ENCODE data around the gene SLITRK5. TPM values are rescaled to one million over a fixed set of nuclear protein-coding genes. Genes with fewer than 3 reads are reported as not detected.

SLITRK5 gene
- total RNA-seq, 4 donors from 2014 or later, result 0.17 to 0.45 (median 0.38) TPM

DNA sequence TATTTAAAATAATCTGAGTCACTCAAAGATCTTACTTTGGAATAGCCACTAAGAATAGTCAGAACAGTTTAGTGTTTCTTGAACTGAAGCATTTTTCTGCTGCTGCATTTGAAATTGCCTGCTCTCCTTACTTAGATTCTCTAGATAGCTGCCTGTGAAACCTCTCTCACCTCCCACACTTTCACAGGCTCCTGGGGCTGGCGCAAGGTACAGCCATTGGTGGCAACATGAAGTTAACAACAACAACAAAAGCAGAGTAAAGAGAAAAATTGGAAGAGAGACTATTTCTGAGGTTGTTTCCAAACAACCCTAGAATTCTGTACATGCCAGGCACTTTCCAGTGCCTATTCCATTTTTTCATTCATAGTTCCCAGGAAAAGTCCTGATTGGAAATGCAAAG, 25.3 kb downstream of the SLITRK5 start:
- no peak overlapping the region for H3K27ac ChIP-seq (replicated peaks in 1 of 4)
- 90% methylated on average over 1 of the region's 1 CpG for WGBS
- no peak overlapping the region for H3K4me3 ChIP-seq
- no peak for TF ChIP-seq POLR2A (IDR thresholded peaks at IDR 0.05; ENCODE audit: low read depth)
- TF ChIP-seq EP300 (IDR thresholded peaks at IDR 0.05), result no peak
- TF ChIP-seq POLR2AphosphoS5 (IDR thresholded peaks at IDR 0.05), result no peak
- TF ChIP-seq, protein P1, sequence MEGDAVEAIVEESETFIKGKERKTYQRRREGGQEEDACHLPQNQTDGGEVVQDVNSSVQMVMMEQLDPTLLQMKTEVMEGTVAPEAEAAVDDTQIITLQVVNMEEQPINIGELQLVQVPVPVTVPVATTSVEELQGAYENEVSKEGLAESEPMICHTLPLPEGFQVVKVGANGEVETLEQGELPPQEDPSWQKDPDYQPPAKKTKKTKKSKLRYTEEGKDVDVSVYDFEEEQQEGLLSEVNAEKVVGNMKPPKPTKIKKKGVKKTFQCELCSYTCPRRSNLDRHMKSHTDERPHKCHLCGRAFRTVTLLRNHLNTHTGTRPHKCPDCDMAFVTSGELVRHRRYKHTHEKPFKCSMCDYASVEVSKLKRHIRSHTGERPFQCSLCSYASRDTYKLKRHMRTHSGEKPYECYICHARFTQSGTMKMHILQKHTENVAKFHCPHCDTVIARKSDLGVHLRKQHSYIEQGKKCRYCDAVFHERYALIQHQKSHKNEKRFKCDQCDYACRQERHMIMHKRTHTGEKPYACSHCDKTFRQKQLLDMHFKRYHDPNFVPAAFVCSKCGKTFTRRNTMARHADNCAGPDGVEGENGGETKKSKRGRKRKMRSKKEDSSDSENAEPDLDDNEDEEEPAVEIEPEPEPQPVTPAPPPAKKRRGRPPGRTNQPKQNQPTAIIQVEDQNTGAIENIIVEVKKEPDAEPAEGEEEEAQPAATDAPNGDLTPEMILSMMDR (IDR thresholded peaks at IDR 0.05), result no peak
- H3K36me3 ChIP-seq, result no peaks in the 10 kb centered on the region
- no peaks in the 10 kb centered on the region for H3K9me3 ChIP-seq
- intact Hi-C loops (cut with DNase I), result no loop called here
- no peak for DNase-seq (ENCODE audit: extremely low spot score)
- H3K27me3 ChIP-seq, result no peaks in the 10 kb centered on the region
- H3K4me1 ChIP-seq, result no peaks in the 10 kb centered on the region

- 76% methylated on average over 2 of the region's 2 CpGs for WGBS
- Histone ChIP-seq H3K9me3 (no peaks in the 10 kb centered on the region), H3K27me3 (no peaks in the 10 kb centered on the region), H3K27ac (replicated peaks in 1 of 4) (no peak overlapping the region), H3K4me1 (no peaks in the 10 kb centered on the region), H3K4me3 (no peak overlapping the region), H3K36me3 (no peaks in the 10 kb centered on the region)
- no peak for TF ChIP-seq POLR2A (IDR thresholded peaks at IDR 0.05; ENCODE audit: low read depth)
- no peak for TF ChIP-seq EP300 (IDR thresholded peaks at IDR 0.05)
- no peak for TF ChIP-seq POLR2AphosphoS5 (IDR thresholded peaks at IDR 0.05)
- TF ChIP-seq, protein P1 (IDR thresholded peaks at IDR 0.05), result no peak
- DNase-seq (ENCODE audit: extremely low spot score), result no peak
- intact Hi-C loops (cut with DNase I), result no loop called here
Measured at GRCh38 chr13:87698268-87698667, 27.1 kb downstream of the SLITRK5 start.

GRCh38 chr13:87709947-87710346, 38.8 kb downstream of the SLITRK5 start:
- DNase-seq (ENCODE audit: extremely low spot score), result no peak
- no peak overlapping the region for H3K27ac ChIP-seq (replicated peaks in 1 of 4)
- H3K36me3 ChIP-seq, result no peaks in the 10 kb centered on the region
- no peak overlapping the region for H3K4me3 ChIP-seq
- TF ChIP-seq, protein P1 (IDR thresholded peaks at IDR 0.05), result no peak
- TF ChIP-seq EP300 (IDR thresholded peaks at IDR 0.05), result no peak
- intact Hi-C loops (cut with DNase I), result no loop called here
- H3K4me1 ChIP-seq, result no peaks in the 10 kb centered on the region
- 59% methylated on average over 1 of the region's 1 CpG for WGBS
- H3K27me3 ChIP-seq, result peaks cover 0 to 7% (median 0%) of the 10 kb centered on the region in 4 donors
- H3K9me3 ChIP-seq, result no peaks in the 10 kb centered on the region

- H3K27ac ChIP-seq (replicated peaks in 1 of 4), result no peak overlapping the region
- no peak overlapping the region for H3K4me3 ChIP-seq
- intact Hi-C loops (cut with DNase I), result no loop called here
- WGBS, result 75% methylated on average over 2 of the region's 2 CpGs
- no peaks in the 10 kb centered on the region for H3K4me1 ChIP-seq
- H3K27me3 ChIP-seq, result peaks cover 0 to 7% (median 0%) of the 10 kb centered on the region in 4 donors
- no peaks in the 10 kb centered on the region for H3K36me3 ChIP-seq
- no peak for DNase-seq (ENCODE audit: extremely low spot score)
- no peaks in the 10 kb centered on the region for H3K9me3 ChIP-seq
- TF ChIP-seq POLR2AphosphoS5 (IDR thresholded peaks at IDR 0.05), result no peak
- TF ChIP-seq, protein P1 (IDR thresholded peaks at IDR 0.05), result no peak
- TF ChIP-seq EP300 (IDR thresholded peaks at IDR 0.05), result no peak
- no peak for TF ChIP-seq POLR2A (IDR thresholded peaks at IDR 0.05; ENCODE audit: low read depth)
Measured at GRCh38 chr13:87712012-87712411, 40.8 kb downstream of the SLITRK5 start.

All from esophagus muscularis mucosa (tissue), 4 donors.